Large intestine (tissue), 3 donors: ENCODE data around the gene NKIRAS2. TPM values are rescaled to one million over a fixed set of nuclear protein-coding genes. Genes with fewer than 3 reads are reported as not detected.

Experiments
- DNase-seq, 2 donors: peaks; one replicate each; pipeline versions ENCODE4 v3.0.0 to v3.0.0-alpha.2; 2013
- H3K27ac ChIP-seq: one replicate; pipeline ENCODE4 v1.5.1; 2013; ENCODE audit warnings: low read length
- H3K27me3 ChIP-seq: 2 replicates; pipeline ENCODE4 v1.6.1; 2013; ENCODE audit warnings: low read length; ENCODE audit not compliant: control insufficient read depth, insufficient read depth
- H3K36me3 ChIP-seq: 2 replicates; pipeline ENCODE4 v1.6.1; 2013; ENCODE audit warnings: low read length; ENCODE audit not compliant: control insufficient read depth, insufficient read depth
- H3K4me1 ChIP-seq: one replicate; pipeline ENCODE4 v1.6.1; 2013; ENCODE audit warnings: low read length; ENCODE audit not compliant: control insufficient read depth, insufficient read depth
- H3K4me3 ChIP-seq: one replicate; pipeline ENCODE4 v1.5.1; 2013; ENCODE audit warnings: low read length
- H3K9me3 ChIP-seq: one replicate; pipeline ENCODE4 v1.6.1; 2013; ENCODE audit warnings: mild to moderate bottlenecking, low read depth, low read length, moderate library complexity; ENCODE audit not compliant: control insufficient read depth
- WGBS: methylation state at CpG from one replicate; pipeline ENCODE4 v1.1.5; 2013; ENCODE audit warnings: low lambda C conversion rate; ENCODE audit not compliant: insufficient coverage; 5-methylcytosine and 5-hydroxymethylcytosine counted together
- polyA plus RNA-seq: library from polyadenylated mRNA; unstranded; fragments of 120-200 nt; gene quantifications from one replicate; pipeline ENCODE4 v1.2.1, GENCODE V29; 2013

Gene NKIRAS2
- polyA plus RNA-seq, 1 donor: 42.8 TPM

GRCh38 chr17:42025191-42025579 lies 5.3 kb downstream of the NKIRAS2 start:
- no peaks in the 10 kb centered on the region for H3K9me3 ChIP-seq
- no CpG with 5 or more reads among the region's 8 CpGs for WGBS
- peaks cover 26% of the 10 kb centered on the region for H3K36me3 ChIP-seq
- no peaks in the 10 kb centered on the region for H3K27me3 ChIP-seq
- H3K4me1 ChIP-seq: peaks cover 21% of the 10 kb centered on the region
- H3K27ac ChIP-seq: no peak overlapping the region
- H3K4me3 ChIP-seq: no peak overlapping the region
- DNase-seq: no peak

- no peak for DNase-seq
- Histone ChIP-seq H3K27ac (no peak overlapping the region), H3K4me1 (peaks cover 18% of the 10 kb centered on the region), H3K36me3 (peaks cover 26% of the 10 kb centered on the region), H3K9me3 (no peaks in the 10 kb centered on the region), H3K4me3 (no peak overlapping the region), H3K27me3 (no peaks in the 10 kb centered on the region)
- WGBS: no CpG with 5 or more reads among the region's 3 CpGs
Measured at GRCh38 chr17:42025936-42026335, 6.0 kb downstream of the NKIRAS2 start.

GRCh38 chr17:42026857-42027589 lies 7.1 kb downstream of the NKIRAS2 start:
- no CpG with 5 or more reads among the region's 17 CpGs for WGBS
- no peak for DNase-seq
- H3K9me3 ChIP-seq: no peaks in the 10 kb centered on the region
- no peak overlapping the region for H3K27ac ChIP-seq
- H3K36me3 ChIP-seq: peaks cover 26% of the 10 kb centered on the region
- no peaks in the 10 kb centered on the region for H3K27me3 ChIP-seq
- H3K4me1 ChIP-seq: peaks cover 17% of the 10 kb centered on the region
- no peak overlapping the region for H3K4me3 ChIP-seq

- Histone ChIP-seq H3K4me3 (no peak overlapping the region), H3K36me3 (peaks cover 21% of the 10 kb centered on the region)
Measured at GRCh38 chr17:42027590-42027889, 7.7 kb downstream of the NKIRAS2 start.

GRCh38 chr17:42027961-42028790 lies 8.3 kb downstream of the NKIRAS2 start:
- no peak overlapping the region for H3K4me3 ChIP-seq
- H3K36me3 ChIP-seq: peaks cover 14% of the 10 kb centered on the region
- no peaks in the 10 kb centered on the region for H3K9me3 ChIP-seq
- no peaks in the 10 kb centered on the region for H3K27me3 ChIP-seq
- no CpG with 5 or more reads among the region's 19 CpGs for WGBS
- peaks cover 17% of the 10 kb centered on the region for H3K4me1 ChIP-seq
- no peak overlapping the region for H3K27ac ChIP-seq
- DNase-seq: no peak

More at GRCh38 chr17:42027590-42027889, 7.7 kb downstream of the NKIRAS2 start:
- Histone ChIP-seq H3K9me3 (no peaks in the 10 kb centered on the region), H3K4me1 (peaks cover 17% of the 10 kb centered on the region), H3K27me3 (no peaks in the 10 kb centered on the region), H3K27ac (no peak overlapping the region)
- DNase-seq: no peak
- no CpG with 5 or more reads among the region's 5 CpGs for WGBS

- Histone ChIP-seq H3K9me3 (no peaks in the 10 kb centered on the region), H3K27ac (no peak overlapping the region), H3K27me3 (no peaks in the 10 kb centered on the region), H3K4me3 (no peak overlapping the region), H3K4me1 (peaks cover 17% of the 10 kb centered on the region), H3K36me3 (peaks cover 8% of the 10 kb centered on the region)
- DNase-seq: no peak
- WGBS: no CpG with 5 or more reads among the region's 7 CpGs
Measured at GRCh38 chr17:42028791-42029127, 8.9 kb downstream of the NKIRAS2 start.

- H3K36me3 ChIP-seq: no peaks in the 10 kb centered on the region
- no peak overlapping the region for H3K27ac ChIP-seq
- WGBS: no CpG with 5 or more reads among the region's 6 CpGs
- H3K27me3 ChIP-seq: no peaks in the 10 kb centered on the region
- no peak for DNase-seq
- H3K9me3 ChIP-seq: no peaks in the 10 kb centered on the region
- H3K4me1 ChIP-seq: no peaks in the 10 kb centered on the region
- no peak overlapping the region for H3K4me3 ChIP-seq
Measured at GRCh38 chr17:42031584-42031983, 11.7 kb downstream of the NKIRAS2 start.

GRCh38 chr17:42034059-42034458 lies 14.2 kb downstream of the NKIRAS2 start:
- no peaks in the 10 kb centered on the region for H3K36me3 ChIP-seq
- H3K27ac ChIP-seq: no peak overlapping the region
- no CpG with 5 or more reads among the region's 6 CpGs for WGBS
- H3K27me3 ChIP-seq: no peaks in the 10 kb centered on the region
- DNase-seq: no peak
- no peaks in the 10 kb centered on the region for H3K9me3 ChIP-seq
- no peaks in the 10 kb centered on the region for H3K4me1 ChIP-seq
- no peak overlapping the region for H3K4me3 ChIP-seq

GRCh38 chr17:42038221-42038973 lies 18.5 kb downstream of the NKIRAS2 start:
- Histone ChIP-seq H3K36me3 (no peaks in the 10 kb centered on the region), H3K4me3 (no peak overlapping the region), H3K27me3 (peaks cover 10% of the 10 kb centered on the region), H3K27ac (no peak overlapping the region), H3K9me3 (no peaks in the 10 kb centered on the region), H3K4me1 (no peaks in the 10 kb centered on the region)
- no CpG with 5 or more reads among the region's 5 CpGs for WGBS
- DNase-seq: no peak
